GM21367 (cell line): ENCODE data around the gene MRGPRG.
"Not testable (repeated sequence)": the region's sequence is repeated elsewhere in the genome, so short reads cannot be mapped to it uniquely, and the experiment has no call there.

ENCODE experiments used
- ATAC-seq: cut with Tn5 transposase; IDR thresholded peaks from one replicate; pipeline ENCODE4 v1.9.1; 2021; ENCODE audit not compliant: unreplicated experiment

Gene MRGPRG

GRCh38 chr11:3176487-3176886 lies 42.1 kb downstream of the MRGPRG start:
- no peak for ATAC-seq

DNA sequence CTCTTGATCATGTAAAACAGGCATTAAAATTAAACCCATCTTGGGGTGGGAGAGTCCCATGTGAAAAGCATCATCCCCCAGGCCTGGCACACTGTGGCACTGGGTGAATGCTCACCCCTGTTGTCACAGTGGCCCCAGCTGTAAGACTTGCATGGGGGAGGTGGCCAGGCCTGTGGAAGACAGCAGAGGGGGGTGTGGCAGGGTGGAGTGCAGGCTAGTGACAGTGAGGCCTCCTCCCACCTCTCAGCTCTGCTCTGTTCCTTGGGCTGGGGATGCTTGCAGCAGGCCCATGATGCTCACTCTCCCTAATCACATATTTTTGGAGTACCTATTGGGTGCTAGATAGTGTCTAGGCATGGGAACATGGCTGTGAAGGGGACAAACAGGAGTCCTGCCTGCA lies 43.4 kb downstream of the MRGPRG start:
- ATAC-seq: no peak

GRCh38 chr11:3174387-3174786 lies 44.2 kb downstream of the MRGPRG start:
- ATAC-seq: no peak

DNA sequence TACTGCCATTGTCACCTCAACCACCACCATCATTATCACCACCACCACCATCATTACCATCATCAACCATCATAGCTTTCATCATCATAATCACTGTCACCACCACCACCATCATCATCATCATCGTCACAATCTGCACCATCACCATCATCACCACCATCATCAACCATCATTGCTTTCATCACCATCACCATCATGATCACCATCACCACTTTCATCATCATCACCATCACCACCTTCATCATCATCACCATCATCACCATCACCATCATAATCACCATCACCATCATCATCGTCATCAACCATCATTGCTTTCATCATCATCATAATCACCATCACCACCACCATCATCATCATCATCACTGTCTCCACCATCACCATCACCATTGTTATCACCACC lies 44.8 kb downstream of the MRGPRG start:
- no peak for ATAC-seq

GRCh38 chr11:3171931-3172560 lies 46.6 kb downstream of the MRGPRG start:
- no peak for ATAC-seq

GRCh38 chr11:3170756-3171650 lies 47.6 kb downstream of the MRGPRG start:
- ATAC-seq: no peak

GRCh38 chr11:3170044-3170755 lies 48.4 kb downstream of the MRGPRG start:
- no peak for ATAC-seq

DNA sequence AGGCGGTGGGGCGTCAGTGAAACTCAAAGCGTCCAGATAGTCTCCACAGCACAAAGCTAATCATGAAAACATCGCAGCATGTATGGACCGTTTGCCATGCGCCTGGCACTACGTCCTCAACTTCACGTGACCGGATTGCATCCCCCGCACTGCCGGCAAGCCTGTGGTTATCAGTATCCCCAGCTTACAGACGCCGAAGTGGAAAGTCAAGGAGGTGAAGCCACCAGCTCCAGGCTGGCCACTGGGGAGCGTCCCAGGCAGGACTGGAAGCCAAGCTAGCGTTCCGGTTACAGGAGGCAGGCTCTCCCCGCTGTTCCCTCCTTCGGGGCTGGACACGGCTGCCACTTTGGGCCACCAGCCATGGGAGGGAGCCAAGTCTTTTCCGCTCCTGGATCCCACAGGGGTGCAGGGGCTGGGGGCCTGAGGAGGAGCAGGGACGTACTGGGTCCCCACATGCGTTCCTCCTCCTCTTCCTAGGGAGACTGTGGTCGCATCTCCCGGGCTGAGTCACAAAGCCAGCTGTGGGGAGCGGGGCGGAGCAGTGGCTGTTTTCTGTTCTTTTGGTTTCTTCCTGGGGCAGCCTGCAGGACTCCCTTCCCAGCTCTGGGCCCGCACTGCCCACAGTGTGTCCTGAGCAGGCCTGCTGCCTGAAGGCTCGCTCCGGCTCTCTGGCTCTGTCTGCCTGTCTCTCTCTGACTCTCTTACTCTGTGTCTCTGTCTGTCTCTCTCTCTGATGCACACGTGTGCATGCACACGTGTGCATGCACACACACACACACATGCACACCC lies 49.2 kb downstream of the MRGPRG start:
- no peak for ATAC-seq

- not testable (repeated sequence) for ATAC-seq
Observed at GRCh38 chr11:3168742-3169254, 49.8 kb downstream of the MRGPRG start.
